ENCODE data around the gene CHMP6. TPM values are rescaled to one million over a fixed set of nuclear protein-coding genes. Genes with fewer than 3 reads are reported as not detected.

Gene CHMP6
- total RNA-seq, 2 experiments from 2014 or later, result 13.9 to 16.7 TPM

- ATAC-seq (no peak), DNase-seq (no peak)
- H3K27me3 Mint-ChIP-seq, result no peaks in the 10 kb centered on the region
- CTCF ChIA-PET, result interaction anchor here (1.2 to 2.6 kb wide), 2 partner anchors 25 to 109 kb away, joined by 5 to 6 read pairs; no protein-coding TSS in a partner anchor
- TF ChIP-seq, protein P1, sequence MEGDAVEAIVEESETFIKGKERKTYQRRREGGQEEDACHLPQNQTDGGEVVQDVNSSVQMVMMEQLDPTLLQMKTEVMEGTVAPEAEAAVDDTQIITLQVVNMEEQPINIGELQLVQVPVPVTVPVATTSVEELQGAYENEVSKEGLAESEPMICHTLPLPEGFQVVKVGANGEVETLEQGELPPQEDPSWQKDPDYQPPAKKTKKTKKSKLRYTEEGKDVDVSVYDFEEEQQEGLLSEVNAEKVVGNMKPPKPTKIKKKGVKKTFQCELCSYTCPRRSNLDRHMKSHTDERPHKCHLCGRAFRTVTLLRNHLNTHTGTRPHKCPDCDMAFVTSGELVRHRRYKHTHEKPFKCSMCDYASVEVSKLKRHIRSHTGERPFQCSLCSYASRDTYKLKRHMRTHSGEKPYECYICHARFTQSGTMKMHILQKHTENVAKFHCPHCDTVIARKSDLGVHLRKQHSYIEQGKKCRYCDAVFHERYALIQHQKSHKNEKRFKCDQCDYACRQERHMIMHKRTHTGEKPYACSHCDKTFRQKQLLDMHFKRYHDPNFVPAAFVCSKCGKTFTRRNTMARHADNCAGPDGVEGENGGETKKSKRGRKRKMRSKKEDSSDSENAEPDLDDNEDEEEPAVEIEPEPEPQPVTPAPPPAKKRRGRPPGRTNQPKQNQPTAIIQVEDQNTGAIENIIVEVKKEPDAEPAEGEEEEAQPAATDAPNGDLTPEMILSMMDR (IDR thresholded peaks at IDR 0.05), result no peak
- peak overlapping the region; percentile 25 for H3K27ac Mint-ChIP-seq
- no peaks in the 10 kb centered on the region for H3K9me3 Mint-ChIP-seq
- POLR2A ChIA-PET, result interaction anchor here (0.6 to 2.1 kb wide), 4 partner anchors 9 to 617 kb away, joined by 3 to 8 read pairs (median 4); no protein-coding TSS in a partner anchor
- peaks cover 23% of the 10 kb centered on the region for H3K4me1 Mint-ChIP-seq (ENCODE audit: low read depth)
- intact Hi-C loops (cut with micrococcal nuclease), result no loop called here
- H3K4me3 Mint-ChIP-seq, result peak overlapping the region; percentile 71
- H3K36me3 Mint-ChIP-seq (ENCODE audit: low read depth), result peaks cover 5% of the 10 kb centered on the region
These were observed 1.4 kb downstream of the CHMP6 start for GRCh38 chr17:80992948-80993624.

DNA sequence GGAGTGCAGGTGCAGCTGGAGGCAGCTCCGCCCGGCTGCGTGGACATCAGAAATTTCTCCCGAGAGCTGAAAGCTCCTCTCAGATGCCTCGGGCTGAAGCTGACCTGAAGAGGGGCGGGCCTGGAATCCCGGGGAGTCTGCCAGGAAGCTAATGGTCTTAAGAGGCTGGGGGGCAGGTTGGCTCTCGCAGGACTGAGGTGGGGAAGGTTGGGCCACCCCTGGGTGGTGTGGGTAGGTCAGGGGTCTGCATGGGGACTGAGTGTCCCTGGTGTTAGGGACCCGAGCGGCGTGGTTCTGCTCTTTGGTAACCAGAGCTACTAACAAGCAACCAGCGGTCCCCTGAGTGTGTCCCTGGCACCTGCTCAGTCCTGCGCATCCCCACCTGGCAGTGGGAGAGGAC lies 3.5 kb downstream of the CHMP6 start:
- DNase-seq, result no peak
- Mint-ChIP-seq H3K4me3 (no peak overlapping the region), H3K27me3 (no peaks in the 10 kb centered on the region), H3K9me3 (no peaks in the 10 kb centered on the region), H3K36me3 (ENCODE audit: low read depth) (peaks cover 10% of the 10 kb centered on the region), H3K27ac (no peak overlapping the region), H3K4me1 (ENCODE audit: low read depth) (peaks cover 14% of the 10 kb centered on the region)
- POLR2A ChIA-PET, result no interaction called here
- TF ChIP-seq, protein P1 (IDR thresholded peaks at IDR 0.05), result no peak
- intact Hi-C loops (cut with micrococcal nuclease), result no loop called here
- CTCF ChIA-PET, result interaction anchor here (1.0 to 1.5 kb wide), 2 partner anchors 41 to 568 kb away, joined by 3 read pairs; no protein-coding TSS in a partner anchor
- ATAC-seq, result no peak

DNA sequence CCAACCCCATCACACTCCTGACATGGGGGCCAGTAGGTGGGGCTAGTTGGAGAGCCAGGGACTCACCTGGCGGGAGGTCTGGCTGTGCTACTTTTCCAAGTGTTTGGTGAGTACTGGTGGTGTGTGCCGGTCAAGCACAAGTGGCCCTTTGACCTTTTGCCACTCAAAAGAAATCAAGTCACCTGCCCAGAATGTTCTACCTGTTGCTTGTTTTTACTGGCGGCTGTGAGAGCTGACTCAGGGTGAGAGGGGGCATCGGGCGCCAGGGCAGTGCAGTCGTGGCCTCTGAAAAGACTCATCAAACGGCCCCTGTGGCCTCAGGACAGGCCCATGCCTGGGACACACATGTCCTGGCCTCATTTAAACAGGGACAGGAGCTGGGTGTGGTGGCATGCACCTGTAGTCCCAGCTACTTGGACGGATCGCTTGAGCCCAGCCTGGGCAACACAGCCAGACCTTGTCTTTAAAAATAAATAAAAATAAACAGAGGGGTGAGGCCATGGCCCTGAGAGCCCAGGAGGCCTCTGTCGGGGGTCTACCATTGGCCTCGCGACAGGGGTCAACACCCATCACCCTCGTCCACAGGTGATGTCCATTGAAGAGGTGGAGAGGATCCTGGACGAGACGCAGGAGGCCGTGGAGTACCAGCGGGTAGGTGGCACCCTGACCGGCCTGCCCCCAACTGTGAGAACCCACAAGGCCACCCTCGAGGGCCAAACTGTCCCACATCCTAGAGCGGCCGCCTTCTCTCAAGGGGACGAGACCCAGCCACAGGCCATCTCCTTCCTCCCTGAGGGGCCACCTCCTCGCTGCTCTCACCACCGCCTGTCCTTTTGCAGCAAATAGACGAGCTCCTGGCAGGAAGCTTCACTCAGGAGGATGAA lies 5.0 kb downstream of the CHMP6 start:
- H3K27ac Mint-ChIP-seq, result no peak overlapping the region
- intact Hi-C loops (cut with micrococcal nuclease), result no loop called here
- H3K36me3 Mint-ChIP-seq (ENCODE audit: low read depth), result peaks cover 10% of the 10 kb centered on the region
- ChIA-PET POLR2A (interaction anchor here (1.0 kb wide), 1 partner anchor 79 kb away, joined by 3 read pairs; no protein-coding TSS in a partner anchor), CTCF (no interaction called here)
- H3K27me3 Mint-ChIP-seq, result peaks cover 2% of the 10 kb centered on the region
- H3K4me1 Mint-ChIP-seq (ENCODE audit: low read depth), result peaks cover 10% of the 10 kb centered on the region
- H3K4me3 Mint-ChIP-seq, result no peak overlapping the region
- DNase-seq (no peak), ATAC-seq (no peak)
- no peaks in the 10 kb centered on the region for H3K9me3 Mint-ChIP-seq
- TF ChIP-seq, protein P1 (IDR thresholded peaks at IDR 0.05), result no peak

DNA sequence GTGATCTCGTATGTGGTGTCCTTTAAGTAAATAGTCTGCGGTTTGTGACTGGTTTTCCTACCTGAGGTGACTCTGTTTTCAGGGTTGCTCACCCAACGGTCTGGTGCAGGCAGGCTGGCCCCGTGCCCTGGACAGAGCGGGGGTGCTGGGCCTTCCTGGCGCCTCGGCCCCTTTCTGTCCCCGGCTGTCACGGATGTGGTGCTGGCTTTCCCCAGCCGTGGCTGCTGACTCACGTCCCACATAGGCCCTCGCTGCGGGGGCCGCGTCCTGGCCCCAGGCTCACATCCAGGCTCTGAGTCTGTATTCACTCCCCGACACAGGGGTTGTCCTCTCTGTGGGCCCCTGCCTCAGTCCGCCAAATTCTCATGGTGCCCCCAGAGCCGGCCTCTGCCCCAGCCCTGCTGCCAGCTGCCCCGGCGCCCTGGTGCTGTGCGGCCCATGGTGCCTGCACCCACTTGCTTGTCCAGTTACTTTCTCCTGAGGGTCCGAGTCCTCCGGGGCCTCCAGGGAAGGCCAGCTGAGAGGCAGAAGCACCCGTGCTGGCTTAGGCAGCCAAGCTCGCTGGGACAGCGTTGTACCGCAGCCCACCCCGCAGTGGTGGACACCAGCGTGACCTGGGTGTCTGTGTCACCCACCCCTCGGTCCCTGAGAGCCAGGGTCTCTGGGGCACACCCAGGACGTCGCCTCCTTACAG lies 5.9 kb downstream of the CHMP6 start:
- Mint-ChIP-seq H3K27me3 (peaks cover 2% of the 10 kb centered on the region), H3K27ac (no peak overlapping the region), H3K4me1 (ENCODE audit: low read depth) (peaks cover 10% of the 10 kb centered on the region), H3K36me3 (ENCODE audit: low read depth) (peaks cover 10% of the 10 kb centered on the region), H3K9me3 (no peaks in the 10 kb centered on the region), H3K4me3 (no peak overlapping the region)
- DNase-seq (no peak), ATAC-seq (no peak)
- POLR2A ChIA-PET, result no interaction called here
- intact Hi-C loops (cut with micrococcal nuclease), result no loop called here
- CTCF ChIA-PET, result no interaction called here
- TF ChIP-seq, protein P1 (IDR thresholded peaks at IDR 0.05), result no peak

All from activated CD8-positive, alpha-beta T cell treated with anti-CD3 and anti-CD28 coated beads for 36 hours (primary cell).